SU-DHL-6 (cell line): ENCODE data around the gene FKRP.

Experiments used
- CTCF ChIP-seq: fragments of 200-600 bp; sonication (generic); IDR thresholded peaks from one replicate; pipeline ENCODE4 v1.5.1; 2017; ENCODE audit warnings: antibody characterized with exemption, mild to moderate bottlenecking, low read length, moderate library complexity; ENCODE audit not compliant: insufficient read depth, poor library complexity, severe bottlenecking
- EZH2phosphoT487 ChIP-seq: fragments of 200-600 bp; sonication (generic), shearing (Covaris generic); conservative IDR thresholded peaks from 2 replicates; pipeline ENCODE4 v1.6.1; 2018; ENCODE audit warnings: mild to moderate bottlenecking, antibody characterized with exemption, low read length, moderate library complexity, mixed read lengths

- TF ChIP-seq CTCF, result no peak
- no peak for TF ChIP-seq EZH2phosphoT487
Measured at GRCh38 chr19:46803555-46803954, 57.7 kb downstream of the FKRP start.
